ENCODE data around the gene RAD51B.

- TF ChIP-seq CTCF (IDR thresholded peaks at IDR 0.05) (no peak), EP300 (IDR thresholded peaks at IDR 0.05; ENCODE audit: low read depth) (no peak), POLR2A (IDR thresholded peaks at IDR 0.05) (no peak)
Measured at GRCh38 chr14:68262567-68262966, 443.0 kb downstream of the RAD51B start.
